K562 (cell line): Measurements from ENCODE around the gene CREB3L1. TPM values are rescaled to one million over a fixed set of nuclear protein-coding genes. Genes with fewer than 3 reads are reported as not detected.

ENCODE experiments used
- ARID3A ChIP-seq: IDR thresholded peaks from 2 replicates; pipeline ENCODE4 v1.6.1; 2012; ENCODE audit warnings: low read depth, low read length, improper control_type of control experiment, borderline replicate concordance
- CCNT2 ChIP-seq: IDR thresholded peaks from 2 replicates; pipeline ENCODE4 v1.6.1; 2011; ENCODE audit warnings: borderline replicate concordance, low read depth, mild to moderate bottlenecking, moderate library complexity, mixed read lengths, low read length; ENCODE audit not compliant: insufficient read length; ENCODE audit errors: extremely low read depth
- CEBPZ ChIP-seq: fragments of 150-350 bp; IDR thresholded peaks from 2 replicates; pipeline ENCODE4 v1.6.1; 2014; ENCODE audit warnings: low read depth, mild to moderate bottlenecking, low read length, borderline replicate concordance
- CTCFL ChIP-seq: IDR thresholded peaks from 2 replicates; pipeline ENCODE4 v1.6.1; 2011; ENCODE audit warnings: borderline replicate concordance, low read depth, mild to moderate bottlenecking, moderate library complexity, low read length; ENCODE audit not compliant: insufficient read depth, poor library complexity, severe bottlenecking
- DEAF1 ChIP-seq: fragments of 450-650 bp; formaldehyde crosslinking; IDR thresholded peaks from 2 replicates; pipeline ENCODE4 v1.4.0; 2020; ENCODE audit warnings: mild to moderate bottlenecking, moderate library complexity
- HDAC1 ChIP-seq, 2 experiments: fragments of 450-650 bp; IDR thresholded peaks; 2 replicates each; pipeline ENCODE4 v1.6.1; 2016 to 2017; ENCODE audit warnings: inconsistent platforms in 1 of 2, mild to moderate bottlenecking in 1 of 2, moderate library complexity in 1 of 2
- HDAC6 ChIP-seq: IDR thresholded peaks from 2 replicates; pipeline ENCODE4 v1.6.1; 2012; ENCODE audit warnings: low read depth, mild to moderate bottlenecking, control low read depth, inconsistent platforms, low read length, moderate library complexity
- MCM3 ChIP-seq: fragments of 450-650 bp; IDR thresholded peaks from 2 replicates; pipeline ENCODE4 v1.6.1; 2016
- MTA3 ChIP-seq: fragments of 450-650 bp; formaldehyde crosslinking; IDR thresholded peaks from 2 replicates; pipeline ENCODE4 v1.6.1; 2017; ENCODE audit warnings: mild to moderate bottlenecking, borderline replicate concordance
- NCOA1 ChIP-seq: fragments of 450-650 bp; IDR thresholded peaks from 2 replicates; pipeline ENCODE4 v1.6.1; 2016; ENCODE audit warnings: low read depth
- PRMT5 ChIP-seq: sonication (generic); formaldehyde crosslinking; IDR thresholded peaks from 2 replicates; pipeline ENCODE4 v1.5.0; 2020; ENCODE audit warnings: missing genetic modification reagents
- ZBTB17 ChIP-seq: fragments of 450-650 bp; formaldehyde crosslinking; IDR thresholded peaks from 2 replicates; pipeline ENCODE4 v1.4.0; 2020; ENCODE audit warnings: mild to moderate bottlenecking
- ZBTB49 ChIP-seq: sonication (generic); formaldehyde crosslinking; IDR thresholded peaks from 2 replicates; pipeline ENCODE4 v1.8.0; 2022; ENCODE audit warnings: missing genetic modification reagents, mild to moderate bottlenecking, borderline replicate concordance
- ZNF778 ChIP-seq: fragments of 450-650 bp; formaldehyde crosslinking; IDR thresholded peaks from 2 replicates; pipeline ENCODE4 v1.4.0; 2020; ENCODE audit warnings: mild to moderate bottlenecking, moderate library complexity
- polyA plus RNA-seq, 8 experiments: library from polyadenylated mRNA; depleted of rRNA in 4 of 8; stranded (reverse) in 5 of 8; unstranded in 3 of 8; fragments of >200 nt; fragmentation: Nextera tagmentation in 2 of 8; fragmentation: Illumina TruSeq in 1 of 8; extraction: Ambion mirVana in 2 of 8; extraction: Trizol in 1 of 8; gene quantifications; 2 replicates each; pipeline versions ENCODE4 v1.2.1 to v1.2.3, GENCODE V29; 2011 to 2014; ENCODE audit warnings: inconsistent platforms in 1 of 8, missing spikeins in 1 of 8
- total RNA-seq, 7 experiments: library from RNA; depleted of rRNA in 6 of 7; stranded (reverse); fragments of >200 nt in 6 of 7; fragmentation: Illumina TruSeq in 2 of 7; extraction: Trizol in 2 of 7; gene quantifications; 2 replicates each; pipeline versions ENCODE4 v1.2.1 to v1.2.3, GENCODE V29; 2011 to 2021; ENCODE audit warnings: low replicate concordance in 1 of 7

Gene CREB3L1
- total and polyA plus RNA-seq, 9 of the 15 experiments (the other 6 are each of a cell fraction or from before 2014, with no cell fraction given), result 1.2 to 27.6 (median 3.7) TPM

- TF ChIP-seq CCNT2 (peak; percentile 90), ZBTB17 (no peak), MCM3 (no peak), HDAC1 (IDR thresholded peaks at IDR 0.05) (peak in 1 of 2 experiments; percentile 49; a peak in 1 of 4 replicates), ZNF778 (no peak), DEAF1 (CRISPR knock-in tag) (peak; percentile 72), NCOA1 (0 out of 2 replicates have a peak, but pooled peaks have one; percentile 54), ARID3A (0 out of 2 replicates have a peak, but pooled peaks have one; percentile 34), HDAC6 (no peak), PRMT5 (CRISPR knock-in tag) (no peak), CEBPZ (no peak), CTCFL (peak; percentile 87), ZBTB49 (no peak), MTA3 (peak; percentile 75)
Measured at GRCh38 chr11:46296528-46297448, 19.3 kb downstream of the CREB3L1 start (continued).
